Astrocyte (in vitro differentiated cells and primary cell): ENCODE measurements around the gene NMRK1.

Experiments
- CTCF ChIP-seq: IDR thresholded peaks from 2 replicates; pipeline ENCODE4 v1.5.1; 2011; ENCODE audit warnings: low read depth, mild to moderate bottlenecking, inconsistent platforms, low read length, moderate library complexity; ENCODE audit not compliant: insufficient read depth
- EZH2 ChIP-seq: IDR thresholded peaks from 2 replicates; pipeline ENCODE4 v1.6.1; 2012; ENCODE audit warnings: mild to moderate bottlenecking, low read length, inconsistent platforms; ENCODE audit not compliant: insufficient read depth

- TF ChIP-seq CTCF (no peak), EZH2 (no peak)
These were observed 3.8 kb downstream of the NMRK1 start for GRCh38 chr9:75084081-75084672.
